H1 (cell line): ENCODE measurements around the gene FAM177B. TPM values are rescaled to one million over a fixed set of nuclear protein-coding genes. Genes with fewer than 3 reads are reported as not detected.

Source experiments
- ASH2L ChIP-seq: fragments of 200-600, 300-600 bp; sonication (generic); IDR thresholded peaks from one replicate; pipeline ENCODE4 v1.7.1; 2017; ENCODE audit warnings: low read length
- CBX8 ChIP-seq: fragments of 300-800, 300-1000 bp; sonication (generic); IDR thresholded peaks from 2 replicates; pipeline ENCODE4 v1.7.1; 2016; ENCODE audit warnings: low read depth, low read length, borderline replicate concordance
- CHD1 ChIP-seq: IDR thresholded peaks from 2 replicates; pipeline ENCODE4 v1.6.1; 2012; ENCODE audit warnings: low read depth, low read length, improper control_type of control experiment
- CHD7 ChIP-seq: fragments of 300-600 bp; sonication (generic); IDR thresholded peaks from 2 replicates; pipeline ENCODE4 v1.7.1; 2012; ENCODE audit warnings: low read length, moderate library complexity, mild to moderate bottlenecking, inconsistent platforms; ENCODE audit not compliant: insufficient replicate concordance
- CREB1 ChIP-seq: IDR thresholded peaks from 2 replicates; pipeline ENCODE4 v1.6.1; 2012; ENCODE audit warnings: inconsistent platforms
- E2F6 ChIP-seq: IDR thresholded peaks from 2 replicates; pipeline ENCODE4 v1.6.1; 2012; ENCODE audit warnings: inconsistent platforms
- JUN ChIP-seq: IDR thresholded peaks from 2 replicates; pipeline ENCODE4 v1.6.1; 2011; ENCODE audit warnings: low read depth, mild to moderate bottlenecking, improper control_type of control experiment, low read length
- NRF1 ChIP-seq: IDR thresholded peaks from 2 replicates; pipeline ENCODE4 v1.6.1; 2011; ENCODE audit warnings: mild to moderate bottlenecking, low read depth, low read length, improper control_type of control experiment
- POU5F1 ChIP-seq: IDR thresholded peaks from 2 replicates; pipeline ENCODE4 v1.6.1; 2011; ENCODE audit warnings: low read depth, mild to moderate bottlenecking, low read length, moderate library complexity
- TAF7 ChIP-seq: optimal IDR thresholded peaks from 2 replicates; pipeline ENCODE3; 2011; ENCODE audit warnings: low read depth, mild to moderate bottlenecking, inconsistent platforms, low read length, moderate library complexity, borderline replicate concordance
- polyA plus RNA-seq, 7 experiments: library from polyadenylated mRNA; depleted of rRNA in 3 of 7; stranded (reverse) in 5 of 7; unstranded in 2 of 7; fragments of >200 nt in 5 of 7; fragments of 200-250 nt in 2 of 7; gene quantifications; 1 replicate in 5 of 7; 2 replicates in 1 of 7; 4 replicates in 1 of 7; pipeline versions ENCODE4 v1.2.1 to v1.2.3, GENCODE V29; 2011 to 2013; ENCODE audit warnings: missing spikeins in 2 of 7, mixed read lengths in 2 of 7
- total RNA-seq: library from RNA; stranded (reverse); fragmentation: NEBNext Ultra II Directional; extraction: Animal tissue kit (Norgen Biotek cat#: 25700); gene quantifications from 2 replicates; pipeline ENCODE4 v1.2.1, GENCODE V29; 2021

FAM177B gene
- total and polyA plus RNA-seq, 2 of the 8 experiments (the other 6 are each of a cell fraction or from before 2014, with no cell fraction given) = 0.06 TPM; not detected in 1

GRCh38 chr1:222783051-222783450, 46.0 kb downstream of the FAM177B start (continued):
- TF ChIP-seq CHD7 (no peak), CBX8 (no peak), CHD1 (no peak), E2F6 (no peak), ASH2L (no peak), POU5F1 (no peak), NRF1 (no peak), JUN (no peak), TAF7 (no peak), CREB1 (no peak)
